ENCODE measurements around the gene DVL3.

- TF ChIP-seq POLR2A (IDR thresholded peaks at IDR 0.05) = no peak
- TF ChIP-seq CTCF (IDR thresholded peaks at IDR 0.05) = no peak
Measured at GRCh38 chr3:184196536-184196935, 41.4 kb downstream of the DVL3 start.

All from breast epithelium (tissue), 3 donors.